GM10266 (cell line): Measurements from ENCODE around the gene HSPB3.

Experiments
- DNase-seq: peaks from one replicate; pipeline ENCODE4 v3.0.0; 2012; ENCODE audit errors: extremely low spot score
- CTCF ChIP-seq: IDR thresholded peaks from 2 replicates; pipeline ENCODE4 v1.5.1; 2012; ENCODE audit warnings: mild to moderate bottlenecking, low read depth; ENCODE audit not compliant: control insufficient read depth, insufficient read depth; ENCODE audit errors: missing control alignments

Gene HSPB3

DNA sequence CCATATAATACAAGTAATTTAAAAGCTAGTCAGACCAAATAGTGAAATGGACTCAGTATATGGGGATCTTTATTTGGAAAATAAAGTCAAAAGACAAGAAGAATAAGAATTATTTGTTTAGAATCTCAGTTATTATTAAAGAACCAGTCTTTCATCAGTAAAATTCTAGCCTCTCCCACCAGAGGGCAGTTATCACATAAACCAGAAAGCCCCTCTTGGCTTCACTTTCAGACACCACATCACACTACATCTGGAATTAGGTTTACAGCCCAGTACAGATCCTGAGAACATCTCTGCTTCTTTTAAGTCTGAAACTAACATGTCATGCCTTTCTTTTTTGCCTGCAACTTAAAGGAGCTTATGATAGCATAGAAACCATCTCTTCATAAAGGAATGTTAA lies 12.2 kb upstream of the HSPB3 start:
- peak; percentile 47 for DNase-seq
- TF ChIP-seq CTCF: peak; percentile 38

DNA sequence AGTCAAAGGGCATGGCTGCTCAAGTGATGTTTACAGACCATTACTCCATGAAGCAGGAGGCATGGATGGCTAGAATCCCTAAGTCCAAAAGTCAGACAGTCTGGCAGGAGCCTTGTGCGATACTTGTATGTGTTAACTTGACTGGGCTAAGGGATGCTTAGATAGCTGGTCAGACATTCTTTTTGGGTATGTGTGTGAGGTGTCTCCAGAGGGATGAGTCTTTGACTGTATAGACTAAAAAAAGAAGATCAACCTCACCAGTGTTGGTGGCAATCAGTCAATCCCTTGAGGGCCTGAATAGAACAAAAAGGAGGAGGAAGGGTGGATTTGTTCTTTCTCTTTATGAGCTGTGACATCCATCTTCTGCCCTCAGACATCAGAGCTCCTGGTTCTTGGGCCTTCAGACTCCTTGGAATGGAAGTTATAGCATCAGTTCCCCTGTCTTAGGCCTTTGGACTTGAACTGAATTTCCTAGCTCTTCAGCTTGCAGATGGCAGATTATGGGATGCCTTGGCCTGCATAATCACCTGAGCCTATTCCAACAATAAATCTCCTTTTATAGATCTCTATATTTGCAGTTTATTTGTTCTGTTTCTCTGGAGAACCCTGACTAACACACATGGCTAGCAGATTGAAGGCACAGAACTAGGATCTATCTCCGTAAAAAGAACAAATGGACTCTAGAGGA lies 9.7 kb upstream of the HSPB3 start:
- no peak for DNase-seq
- TF ChIP-seq CTCF: no peak

- no peak for TF ChIP-seq CTCF
- no peak for DNase-seq
These were observed 9.1 kb upstream of the HSPB3 start for GRCh38 chr5:54446379-54446732.

DNA sequence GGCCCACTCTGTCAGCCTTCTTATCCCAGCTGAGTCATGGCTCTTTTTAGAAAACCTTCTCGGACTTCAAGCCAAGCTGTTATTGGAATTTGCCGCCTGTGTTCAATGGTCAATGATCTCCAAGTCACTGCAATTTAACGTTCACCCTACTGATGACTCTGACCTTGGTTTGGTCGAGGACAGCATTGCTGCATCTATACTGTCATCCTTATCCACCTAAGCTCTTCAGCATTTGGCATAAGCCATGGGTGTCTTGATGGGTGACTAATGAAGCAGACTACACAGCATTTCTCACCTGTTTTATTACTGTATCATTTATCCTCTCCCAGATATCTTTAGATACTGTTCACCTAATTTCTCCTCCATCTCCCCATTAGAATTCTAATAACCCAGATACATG lies 5.6 kb upstream of the HSPB3 start:
- TF ChIP-seq CTCF: no peak
- no peak for DNase-seq

DNA sequence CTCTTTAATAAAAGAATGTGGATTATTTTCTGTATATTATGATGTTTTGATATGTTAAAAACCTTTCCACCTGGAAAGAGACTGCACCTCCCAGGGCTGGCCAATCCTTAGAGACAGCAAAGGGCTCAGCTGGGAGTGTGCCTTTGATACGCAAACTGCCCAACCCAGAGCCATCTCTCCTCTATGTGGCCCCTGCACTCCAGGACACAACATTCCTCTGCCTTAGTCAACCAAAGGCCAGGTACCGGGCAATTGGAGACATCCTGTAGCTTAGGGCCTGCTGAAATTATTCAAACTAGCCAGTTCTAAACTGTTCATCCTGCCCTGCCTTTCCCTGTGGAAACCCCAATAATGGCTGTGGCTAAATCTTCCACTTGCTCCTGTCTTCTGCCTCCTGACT lies 5.0 kb upstream of the HSPB3 start:
- no peak for DNase-seq
- no peak for TF ChIP-seq CTCF

DNA sequence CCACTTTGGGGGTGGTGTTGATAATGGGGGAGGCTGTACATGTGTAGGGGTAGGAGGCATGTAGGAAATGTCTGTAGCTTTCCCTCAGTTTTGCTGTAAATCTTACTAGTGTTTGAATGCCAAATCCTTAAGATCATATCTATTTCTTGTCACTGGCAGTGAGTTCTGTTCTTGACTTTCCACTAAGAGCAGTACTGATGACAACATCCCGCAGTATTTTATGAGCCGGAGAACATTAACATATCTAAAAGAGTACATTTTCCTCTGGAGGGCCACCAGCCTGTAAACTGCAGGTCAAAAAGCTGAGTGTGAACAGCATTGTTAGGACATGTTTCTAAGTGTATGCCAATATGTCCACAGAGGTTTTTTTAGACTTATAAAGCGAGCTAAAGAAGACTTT lies 2.5 kb upstream of the HSPB3 start:
- DNase-seq: no peak
- TF ChIP-seq CTCF: no peak

- TF ChIP-seq CTCF: no peak
- DNase-seq: no peak
These were observed 897 bp upstream of the HSPB3 start for GRCh38 chr5:54454602-54455001.
